NOMO-1 treated with DMSO at 0.1 percent for 48 hours (cell line): Measurements from ENCODE around the gene FAM124A.
A peak's percentile ranks its signal among the peaks of the same experiment; 100 is the strongest.

Source experiments
- DNase-seq: peaks from one replicate; lab custom pipeline; 2025; ENCODE audit not compliant: unreplicated experiment; lab: John Stamatoyannopoulos, UW

FAM124A gene

GRCh38 chr13:51240178-51240577 is 18.0 kb downstream of the FAM124A start:
- DNase-seq = peak; percentile 22

DNA sequence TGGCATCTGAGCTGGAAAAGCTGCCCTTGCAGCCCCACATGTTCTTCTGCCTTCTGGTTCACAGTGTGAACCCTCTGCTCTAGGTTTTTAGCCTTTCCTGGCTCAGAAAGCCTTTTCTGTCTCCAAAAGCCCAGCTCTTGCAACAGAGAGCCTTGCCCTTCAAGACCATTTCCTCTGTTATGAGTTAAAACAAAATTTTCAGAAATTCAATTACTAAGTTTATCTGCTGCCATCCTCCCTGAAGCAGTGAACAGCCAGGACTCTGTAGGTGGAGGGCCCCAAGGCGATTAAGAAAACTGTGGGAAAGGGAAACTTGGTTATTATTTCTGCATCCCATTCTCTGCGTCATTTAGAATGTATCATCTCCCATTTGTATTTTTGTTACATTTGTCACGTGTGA is 18.8 kb downstream of the FAM124A start:
- no peak for DNase-seq

DNA sequence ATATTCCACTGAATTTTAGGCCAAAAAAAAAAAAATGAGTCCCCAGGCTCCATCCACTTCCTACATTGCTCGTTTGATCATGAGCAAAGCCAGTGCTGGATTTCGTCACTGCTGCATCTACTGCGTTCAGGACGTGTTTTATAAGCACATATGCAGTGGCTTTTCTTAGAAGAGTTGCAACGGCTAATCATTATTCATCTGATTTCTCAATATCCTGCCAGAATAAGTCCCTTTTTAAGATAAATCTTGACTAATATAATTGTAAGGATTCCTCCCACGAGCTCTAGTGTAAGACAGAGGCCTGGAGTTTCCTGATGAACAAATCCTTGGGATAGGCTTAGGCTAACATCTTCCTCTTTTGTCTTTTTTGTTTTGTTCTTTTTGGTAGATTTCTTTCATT is 19.5 kb downstream of the FAM124A start:
- DNase-seq = peak; percentile 77

DNA sequence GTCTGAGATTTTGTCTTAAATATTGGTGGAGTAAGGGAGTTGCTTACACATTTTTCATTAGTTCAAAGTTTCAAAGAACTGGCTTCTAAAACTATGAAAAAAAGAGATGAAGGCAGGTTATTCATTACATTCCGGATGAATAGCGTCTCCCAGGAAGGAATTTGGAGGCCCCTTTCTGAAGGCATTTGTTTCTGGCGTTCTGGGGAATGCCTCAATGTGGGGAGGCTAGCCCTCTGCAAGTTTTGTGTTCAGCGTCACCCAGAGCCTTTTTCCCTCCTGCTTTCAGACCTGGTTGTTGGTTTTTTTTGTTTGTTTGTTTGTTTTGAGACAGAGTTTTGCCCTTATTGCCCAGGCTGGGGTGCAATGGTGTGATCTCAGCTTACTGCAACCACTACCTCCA is 21.0 kb downstream of the FAM124A start:
- no peak for DNase-seq

DNA sequence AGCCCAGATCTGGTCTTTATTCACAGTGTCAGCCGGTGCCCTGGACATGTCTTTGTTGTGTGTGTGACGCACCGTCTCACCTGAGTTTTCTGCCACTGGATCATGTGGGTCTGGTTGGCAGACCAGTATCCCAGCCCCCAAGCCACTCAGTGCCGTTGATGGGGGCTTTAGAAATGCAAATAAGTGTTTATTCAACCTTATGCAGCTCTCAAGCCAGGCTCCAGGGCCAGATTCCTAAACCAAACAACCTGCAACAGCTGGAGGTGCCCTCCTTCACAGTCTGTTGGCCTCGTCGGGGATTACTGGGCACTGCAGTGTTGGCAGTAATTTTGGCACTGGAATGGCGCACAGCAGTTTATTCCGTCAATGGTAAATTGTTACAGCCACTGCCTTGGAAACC is 21.6 kb downstream of the FAM124A start:
- DNase-seq = no peak

GRCh38 chr13:51244637-51245405 is 22.6 kb downstream of the FAM124A start:
- DNase-seq = no peak

DNA sequence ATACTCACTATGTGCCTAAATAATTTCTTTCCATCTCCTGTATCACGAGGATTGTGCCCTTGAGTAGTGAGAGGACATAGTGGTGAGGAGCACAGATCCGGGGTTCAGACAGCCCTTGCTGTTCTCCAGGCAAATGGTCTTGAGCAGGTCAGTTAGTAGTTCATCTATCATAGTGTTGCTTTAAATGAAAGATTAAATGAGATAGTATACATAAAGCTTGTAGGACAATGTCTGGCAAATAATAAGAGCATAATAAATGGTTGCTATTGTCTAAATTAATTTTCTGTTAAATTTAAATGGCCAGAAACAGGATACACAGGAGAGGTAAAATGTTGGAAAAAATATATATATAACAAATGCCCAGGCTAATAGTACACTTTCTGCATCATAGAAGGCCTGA is 23.4 kb downstream of the FAM124A start:
- DNase-seq = no peak

DNA sequence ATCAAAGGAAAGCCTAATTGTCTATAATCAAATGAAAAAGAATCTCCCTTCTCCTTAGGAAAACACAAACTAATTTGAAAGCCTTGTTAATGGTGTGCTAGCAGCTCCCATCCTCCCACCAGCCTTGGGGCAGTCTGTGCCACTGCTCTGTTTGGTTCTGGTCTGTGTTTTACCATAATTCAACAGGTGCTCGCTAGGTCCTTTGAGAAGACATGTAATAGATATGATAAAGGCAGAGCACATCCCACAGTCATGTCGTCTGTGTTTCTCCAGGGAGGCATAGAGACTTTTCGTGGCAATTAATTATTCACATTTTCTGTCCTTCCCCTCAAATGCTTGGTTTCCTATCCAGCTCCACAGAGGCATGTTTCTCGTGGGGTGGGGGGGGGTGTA is 23.8 kb downstream of the FAM124A start:
- DNase-seq = no peak

GRCh38 chr13:51246418-51247277 is 24.4 kb downstream of the FAM124A start:
- no peak for DNase-seq

GRCh38 chr13:51249255-51249654 is 27.1 kb downstream of the FAM124A start:
- no peak for DNase-seq

GRCh38 chr13:51249770-51250741 is 27.9 kb downstream of the FAM124A start:
- DNase-seq = no peak

- no peak for DNase-seq
Observed at GRCh38 chr13:51251480-51251879, 29.3 kb downstream of the FAM124A start.

- peak; percentile 84 for DNase-seq
Observed at GRCh38 chr13:51252954-51253532, 30.8 kb downstream of the FAM124A start.

DNA sequence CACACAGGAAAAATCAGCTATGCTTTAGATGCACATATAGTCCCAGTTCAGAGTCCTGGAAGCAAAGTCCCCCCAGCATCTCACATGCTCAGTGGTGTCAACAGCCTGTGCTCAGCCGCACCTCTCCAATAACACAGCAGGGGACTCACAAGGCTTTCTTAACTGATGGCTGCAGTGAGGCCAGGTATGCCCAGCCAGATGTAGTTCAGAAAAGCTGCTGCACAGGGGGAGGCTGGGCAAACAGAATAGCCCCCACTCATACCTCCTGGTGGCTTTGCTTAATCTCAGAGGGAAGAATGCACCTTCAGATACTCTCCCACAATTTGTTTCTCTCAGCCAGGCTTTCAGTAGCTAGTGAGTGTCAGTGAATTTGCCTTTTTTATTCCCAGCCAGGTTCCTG is 33.4 kb downstream of the FAM124A start:
- no peak for DNase-seq

GRCh38 chr13:51257187-51257586 is 35.0 kb downstream of the FAM124A start:
- no peak for DNase-seq

DNA sequence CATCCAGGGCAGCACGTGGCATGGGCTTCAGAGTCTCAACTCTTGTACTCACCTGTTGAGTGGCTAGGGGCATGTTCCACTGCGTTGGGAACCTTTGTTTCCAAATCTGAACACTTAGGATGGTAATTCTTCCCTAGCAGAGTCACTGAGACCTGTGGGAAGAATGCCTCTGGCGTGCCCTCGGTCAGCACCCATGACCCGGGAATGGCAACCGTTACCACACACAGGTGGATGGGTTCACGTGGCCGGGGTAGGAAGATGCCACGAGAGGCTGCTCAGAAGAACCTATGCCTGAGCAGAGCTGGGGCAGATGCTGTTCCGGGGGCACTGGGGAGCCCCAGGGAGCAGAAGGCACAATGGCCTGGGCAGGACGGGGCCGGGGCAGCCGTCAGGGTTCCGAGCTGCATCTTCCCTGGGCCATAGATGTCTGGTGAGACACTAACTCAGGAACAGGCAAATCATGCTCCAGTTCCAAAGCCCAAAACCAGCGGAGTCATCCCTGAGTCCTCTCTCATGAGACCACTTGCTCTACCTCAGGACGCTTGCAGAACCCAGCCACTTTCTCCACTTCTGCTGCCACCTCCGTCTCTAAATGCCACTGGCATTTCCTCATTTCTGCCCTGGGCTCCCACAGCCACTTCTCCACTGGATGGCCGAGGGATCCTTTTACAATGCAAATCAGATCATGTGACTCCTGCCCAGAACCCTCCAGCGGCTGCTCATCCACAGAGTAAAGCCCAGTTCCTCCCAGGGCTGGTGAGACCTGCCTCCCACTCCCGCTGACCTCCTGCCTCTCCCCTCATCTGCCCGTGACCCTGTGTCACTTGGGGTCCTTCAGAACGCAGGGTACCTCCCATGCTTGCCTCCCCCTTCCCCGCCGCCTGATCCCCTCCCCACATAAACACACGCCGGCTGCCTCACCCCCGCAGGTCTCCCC is 36.7 kb downstream of the FAM124A start:
- DNase-seq = peak; percentile 12

DNA sequence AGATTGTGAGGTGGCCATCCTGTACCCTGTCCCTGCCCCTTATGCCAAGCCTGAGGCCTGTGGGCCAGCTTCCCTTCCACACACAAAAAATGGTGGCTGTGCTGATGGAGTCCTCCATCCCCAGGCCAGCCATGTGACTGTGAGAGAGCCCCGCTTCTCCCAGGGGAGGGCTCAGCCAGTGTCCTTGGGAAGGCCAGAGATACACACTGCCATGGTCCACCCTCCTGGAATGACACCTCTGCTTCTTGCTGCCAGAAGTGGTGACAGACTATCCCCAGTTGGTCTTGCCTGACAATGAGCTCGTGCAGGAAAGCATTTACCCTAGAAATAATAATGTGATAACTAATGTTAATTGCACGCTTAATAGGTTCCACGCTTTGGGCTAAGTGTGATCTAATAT is 38.0 kb downstream of the FAM124A start:
- no peak for DNase-seq

- DNase-seq = no peak
Observed at GRCh38 chr13:51261610-51262249, 39.5 kb downstream of the FAM124A start.

DNA sequence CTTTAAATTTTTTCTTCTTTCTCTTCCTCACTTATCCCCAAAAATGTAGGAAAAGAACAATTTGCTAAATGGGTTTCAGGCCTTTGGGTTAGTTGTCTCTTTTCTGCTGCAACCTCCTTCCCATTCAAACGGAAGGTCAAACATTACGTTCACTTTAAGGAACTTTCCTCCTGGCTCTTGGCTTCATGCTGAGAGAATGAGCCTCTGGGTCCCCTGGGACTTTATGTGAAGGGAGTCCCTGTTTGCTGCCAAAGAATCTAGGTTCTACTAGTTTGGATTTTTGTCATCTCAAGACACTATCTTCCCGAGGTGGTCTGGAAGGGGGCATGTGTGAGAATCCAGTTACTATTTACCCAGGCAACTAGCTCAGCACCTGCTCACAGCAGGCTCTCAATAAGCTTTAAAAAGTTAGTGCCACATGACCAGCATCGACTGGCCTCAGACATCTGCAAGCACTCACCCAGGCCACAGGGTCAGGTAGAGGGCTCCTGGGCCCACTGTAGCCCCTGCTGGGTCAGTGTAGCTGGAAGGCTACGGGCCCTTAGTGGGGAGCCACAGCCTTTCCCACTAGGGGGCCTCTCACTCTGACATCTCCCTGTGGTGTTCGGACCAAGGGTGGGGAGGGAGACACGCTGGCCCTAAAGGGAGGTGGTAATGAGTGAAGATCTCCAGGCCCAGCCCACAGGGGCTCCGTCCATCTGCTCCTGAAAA is 40.5 kb downstream of the FAM124A start:
- no peak for DNase-seq
